Mesendoderm (in vitro differentiated cells): ENCODE data around the gene ATP8A1.

Source experiments
- DNase-seq: peaks from one replicate; pipeline ENCODE4 v3.0.0; 2013
- H2AK5ac ChIP-seq: 2 replicates; pipeline ENCODE4 v1.6.1; 2013; ENCODE audit warnings: low read length, inconsistent platforms
- H2BK120ac ChIP-seq: 2 replicates; pipeline ENCODE4 v1.6.1; 2013; ENCODE audit warnings: low read depth, mild to moderate bottlenecking, low read length, moderate library complexity, mixed read lengths
- H2BK15ac ChIP-seq: replicated peaks from 2 replicates; pipeline ENCODE4 v1.6.1; 2013; ENCODE audit warnings: low read depth, mild to moderate bottlenecking, moderate library complexity
- H2BK5ac ChIP-seq: 2 replicates; pipeline ENCODE4 v1.6.1; 2013; ENCODE audit warnings: low read length, inconsistent platforms
- H3K18ac ChIP-seq: 2 replicates; pipeline ENCODE4 v1.6.1; 2013; ENCODE audit warnings: mild to moderate bottlenecking, low read length, mixed read lengths
- H3K23ac ChIP-seq: one replicate; pipeline ENCODE4 v1.6.1; 2013; ENCODE audit warnings: low read length
- H3K27ac ChIP-seq: 2 replicates; pipeline ENCODE4 v1.5.1; 2013; ENCODE audit warnings: low read depth, mild to moderate bottlenecking, inconsistent platforms, low read length, moderate library complexity
- H3K27me3 ChIP-seq: 2 replicates; pipeline ENCODE4 v1.6.1; 2013; ENCODE audit warnings: low read length, control low read depth, mild to moderate bottlenecking, inconsistent platforms; ENCODE audit not compliant: insufficient read depth, poor library complexity
- H3K36me3 ChIP-seq: 2 replicates; pipeline ENCODE4 v1.6.1; 2013; ENCODE audit warnings: low read length, inconsistent platforms; ENCODE audit not compliant: control insufficient read depth, insufficient read depth
- H3K4ac ChIP-seq: one replicate; pipeline ENCODE4 v1.6.1; 2013; ENCODE audit warnings: low read depth, mild to moderate bottlenecking, low read length, moderate library complexity
- H3K4me1 ChIP-seq: 2 replicates; pipeline ENCODE4 v1.6.1; 2013; ENCODE audit warnings: low read depth, low read length, inconsistent platforms; ENCODE audit not compliant: control insufficient read depth
- H3K4me2 ChIP-seq: 2 replicates; pipeline ENCODE4 v1.6.1; 2013; ENCODE audit warnings: low read length
- H3K4me3 ChIP-seq: 2 replicates; pipeline ENCODE4 v1.5.1; 2013; ENCODE audit warnings: mild to moderate bottlenecking, low read length
- H3K56ac ChIP-seq: one replicate; pipeline ENCODE4 v1.6.1; 2013; ENCODE audit warnings: low read length
- H3K79me1 ChIP-seq: 2 replicates; pipeline ENCODE4 v1.6.1; 2013; ENCODE audit warnings: low read length, inconsistent platforms
- H3K79me2 ChIP-seq: 2 replicates; pipeline ENCODE4 v1.6.1; 2013; ENCODE audit warnings: mild to moderate bottlenecking, low read length; ENCODE audit not compliant: control insufficient read depth, insufficient read depth
- H3K9ac ChIP-seq: 2 replicates; pipeline ENCODE4 v1.6.1; 2013; ENCODE audit warnings: low read length, inconsistent platforms
- H4K5ac ChIP-seq: one replicate; pipeline ENCODE4 v1.6.1; 2013; ENCODE audit warnings: low read length
- H4K8ac ChIP-seq: one replicate; pipeline ENCODE4 v1.6.1; 2013; ENCODE audit warnings: low read depth, mild to moderate bottlenecking, control low read depth, low read length, moderate library complexity
- WGBS: extraction: QIAGEN DNeasy Blood & Tissue Kit; methylation state at CpG from one replicate; pipeline ENCODE4 v1.1.7; 2013; ENCODE audit warnings: low lambda C conversion rate, missing lambda C conversion rate; ENCODE audit not compliant: insufficient coverage; ENCODE audit errors: extremely low coverage; 5-methylcytosine and 5-hydroxymethylcytosine counted together

Gene ATP8A1

GRCh38 chr4:42484630-42485029 lies 172.3 kb downstream of the ATP8A1 start:
- Histone ChIP-seq H3K79me2 (no peaks in the 10 kb centered on the region), H3K4me1 (peaks cover 8% of the 10 kb centered on the region), H3K23ac (no peak overlapping the region), H2BK5ac (no peak overlapping the region), H3K18ac (no peak overlapping the region), H2AK5ac (no peak overlapping the region), H3K27me3 (no peaks in the 10 kb centered on the region), H3K4ac (no peak overlapping the region), H2BK15ac (no peak overlapping the region), H2BK120ac (no peak overlapping the region), H3K9ac (no peak overlapping the region), H3K4me3 (no peak overlapping the region), H3K27ac (no peak overlapping the region), H3K56ac (no peak overlapping the region), H4K8ac (no peak overlapping the region), H3K36me3 (no peaks in the 10 kb centered on the region), H3K4me2 (no peak overlapping the region), H3K79me1 (no peaks in the 10 kb centered on the region), H4K5ac (no peak overlapping the region)
- DNase-seq = no peak
- WGBS = no CpG with 5 or more reads among the region's 4 CpGs

GRCh38 chr4:42483426-42484379 lies 173.2 kb downstream of the ATP8A1 start:
- Histone ChIP-seq H2BK5ac (no peak overlapping the region), H3K4me3 (no peak overlapping the region), H3K79me1 (no peaks in the 10 kb centered on the region), H2AK5ac (no peak overlapping the region), H3K4me1 (peaks cover 4% of the 10 kb centered on the region), H3K9ac (no peak overlapping the region), H3K27ac (no peak overlapping the region), H4K5ac (no peak overlapping the region), H3K4me2 (no peak overlapping the region), H3K27me3 (no peaks in the 10 kb centered on the region), H2BK15ac (no peak overlapping the region), H3K4ac (no peak overlapping the region), H3K56ac (no peak overlapping the region), H3K23ac (no peak overlapping the region), H3K36me3 (no peaks in the 10 kb centered on the region), H2BK120ac (no peak overlapping the region), H3K18ac (no peak overlapping the region), H4K8ac (no peak overlapping the region), H3K79me2 (no peaks in the 10 kb centered on the region)
- no peak for DNase-seq
- WGBS = no CpG with 5 or more reads among the region's 9 CpGs

GRCh38 chr4:42482516-42483327 lies 174.2 kb downstream of the ATP8A1 start:
- H2BK5ac ChIP-seq = no peak overlapping the region
- no peak overlapping the region for H2BK120ac ChIP-seq
- peak; percentile 45 for DNase-seq
- H3K9ac ChIP-seq = no peak overlapping the region
- peak overlapping the region; percentile 87 for H3K18ac ChIP-seq
- H2BK15ac ChIP-seq = no peak overlapping the region
- H4K8ac ChIP-seq = no peak overlapping the region
- H3K4ac ChIP-seq = peak overlapping the region; percentile 70
- H3K4me2 ChIP-seq = no peak overlapping the region
- no peak overlapping the region for H3K27ac ChIP-seq
- peak overlapping the region; percentile 68 for H3K56ac ChIP-seq
- no CpG with 5 or more reads among the region's 5 CpGs for WGBS
- H3K23ac ChIP-seq = no peak overlapping the region
- peaks cover 3% of the 10 kb centered on the region for H3K4me1 ChIP-seq
- H3K4me3 ChIP-seq = no peak overlapping the region
- no peak overlapping the region for H4K5ac ChIP-seq
- H3K79me2 ChIP-seq = no peaks in the 10 kb centered on the region
- H2AK5ac ChIP-seq = no peak overlapping the region
- H3K27me3 ChIP-seq = no peaks in the 10 kb centered on the region
- no peaks in the 10 kb centered on the region for H3K36me3 ChIP-seq
- H3K79me1 ChIP-seq = no peaks in the 10 kb centered on the region

- no peak overlapping the region for H2BK15ac ChIP-seq
- H3K79me2 ChIP-seq = no peaks in the 10 kb centered on the region
- no peaks in the 10 kb centered on the region for H3K36me3 ChIP-seq
- WGBS = no CpG with 5 or more reads among the region's 1 CpG
- no peak overlapping the region for H3K27ac ChIP-seq
- H3K4me3 ChIP-seq = no peak overlapping the region
- H3K4ac ChIP-seq = no peak overlapping the region
- H2BK120ac ChIP-seq = no peak overlapping the region
- H3K4me2 ChIP-seq = no peak overlapping the region
- H3K56ac ChIP-seq = no peak overlapping the region
- no peaks in the 10 kb centered on the region for H3K27me3 ChIP-seq
- H4K5ac ChIP-seq = no peak overlapping the region
- no peak overlapping the region for H3K23ac ChIP-seq
- peaks cover 2% of the 10 kb centered on the region for H3K4me1 ChIP-seq
- no peak overlapping the region for H3K18ac ChIP-seq
- no peaks in the 10 kb centered on the region for H3K79me1 ChIP-seq
- H3K9ac ChIP-seq = no peak overlapping the region
- no peak overlapping the region for H4K8ac ChIP-seq
- no peak overlapping the region for H2BK5ac ChIP-seq
- H2AK5ac ChIP-seq = no peak overlapping the region
- no peak for DNase-seq
These were observed 176.2 kb downstream of the ATP8A1 start for GRCh38 chr4:42480717-42481116.

DNA sequence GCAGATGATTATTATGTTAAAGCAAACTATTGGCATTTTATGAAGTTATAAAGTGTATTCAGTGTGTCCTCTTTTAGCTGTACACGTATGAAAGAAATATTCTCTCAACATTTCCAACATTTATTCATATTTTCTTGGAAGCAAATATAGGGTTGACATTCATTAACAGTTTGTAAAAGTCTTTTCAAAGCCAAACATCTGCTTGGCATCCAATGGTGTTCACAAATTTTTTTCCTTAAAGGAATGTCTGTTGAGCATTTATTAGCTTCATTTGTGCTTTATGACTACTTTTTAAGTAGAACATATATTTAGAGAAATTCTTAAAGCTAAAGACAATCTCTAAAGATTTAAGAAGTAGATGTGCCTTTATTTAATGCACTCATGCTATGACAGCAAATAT lies 176.6 kb downstream of the ATP8A1 start:
- Histone ChIP-seq H3K79me1 (no peaks in the 10 kb centered on the region), H4K5ac (no peak overlapping the region), H3K27me3 (no peaks in the 10 kb centered on the region), H3K56ac (no peak overlapping the region), H2BK5ac (no peak overlapping the region), H3K79me2 (no peaks in the 10 kb centered on the region), H4K8ac (no peak overlapping the region), H3K9ac (no peak overlapping the region), H3K23ac (no peak overlapping the region), H3K4me1 (peaks cover 2% of the 10 kb centered on the region), H2BK120ac (no peak overlapping the region), H2BK15ac (no peak overlapping the region), H3K18ac (no peak overlapping the region), H3K4me3 (no peak overlapping the region), H3K36me3 (no peaks in the 10 kb centered on the region), H3K27ac (no peak overlapping the region), H3K4me2 (no peak overlapping the region), H2AK5ac (no peak overlapping the region), H3K4ac (no peak overlapping the region)
- no peak for DNase-seq
- no CpG with 5 or more reads among the region's 1 CpG for WGBS
